Airway epithelial cell (primary cell): ENCODE measurements around the gene SRSF1. TPM values are rescaled to one million over a fixed set of nuclear protein-coding genes. Genes with fewer than 3 reads are reported as not detected.

Experiments used
- total RNA-seq: library from RNA; depleted of rRNA; stranded (reverse); fragments of >200 nt; gene quantifications from 2 replicates; pipeline ENCODE4 v1.2.3, GENCODE V29; 2015

Gene SRSF1, protein sequence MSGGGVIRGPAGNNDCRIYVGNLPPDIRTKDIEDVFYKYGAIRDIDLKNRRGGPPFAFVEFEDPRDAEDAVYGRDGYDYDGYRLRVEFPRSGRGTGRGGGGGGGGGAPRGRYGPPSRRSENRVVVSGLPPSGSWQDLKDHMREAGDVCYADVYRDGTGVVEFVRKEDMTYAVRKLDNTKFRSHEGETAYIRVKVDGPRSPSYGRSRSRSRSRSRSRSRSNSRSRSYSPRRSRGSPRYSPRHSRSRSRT
- total RNA-seq: 168 and 169 TPM in 2 replicates

DNA sequence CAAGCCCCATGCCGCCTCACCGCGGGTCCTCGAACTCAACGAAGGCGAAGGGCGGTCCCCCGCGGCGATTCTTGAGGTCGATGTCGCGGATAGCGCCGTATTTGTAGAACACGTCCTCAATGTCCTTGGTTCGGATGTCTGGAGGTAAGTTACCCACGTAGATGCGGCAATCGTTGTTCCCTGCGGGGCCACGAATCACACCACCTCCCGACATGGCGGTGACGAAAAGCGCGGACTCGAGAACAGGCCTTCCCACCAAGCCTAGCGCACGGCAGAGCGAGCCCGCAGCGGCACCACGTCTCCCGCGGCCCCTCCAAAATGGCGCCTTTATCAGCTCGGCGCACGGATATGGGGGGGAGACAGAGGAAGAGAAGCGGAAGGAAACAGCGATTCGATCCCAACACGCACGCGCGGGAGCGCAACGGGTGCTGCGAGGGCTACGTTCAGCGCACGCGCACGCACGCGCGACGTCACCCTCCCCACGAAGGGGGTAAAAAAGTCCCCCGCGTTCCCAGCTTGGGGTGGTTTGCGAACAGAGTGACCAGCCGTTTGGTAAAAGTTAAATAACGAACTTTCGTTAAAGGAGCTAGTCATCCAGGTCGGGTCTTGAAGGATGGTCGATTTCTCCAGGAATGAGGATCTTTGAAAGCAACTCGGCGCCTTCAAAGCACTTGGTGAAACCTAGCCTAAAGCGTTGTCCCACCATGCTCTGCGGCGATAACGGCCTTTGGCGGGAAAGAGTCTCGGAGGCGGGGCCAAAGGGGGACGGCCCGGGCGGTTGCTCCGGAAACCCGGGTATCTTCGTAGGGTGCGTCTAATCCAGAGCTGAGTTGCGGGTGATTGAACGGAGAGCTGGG is at the start of gene SRSF1:
SRSF1 (minus strand) TSS at position 323 of the 857 bp plus-strand sequence; CDS start at position 214, 109 bp downstream.

DNA sequence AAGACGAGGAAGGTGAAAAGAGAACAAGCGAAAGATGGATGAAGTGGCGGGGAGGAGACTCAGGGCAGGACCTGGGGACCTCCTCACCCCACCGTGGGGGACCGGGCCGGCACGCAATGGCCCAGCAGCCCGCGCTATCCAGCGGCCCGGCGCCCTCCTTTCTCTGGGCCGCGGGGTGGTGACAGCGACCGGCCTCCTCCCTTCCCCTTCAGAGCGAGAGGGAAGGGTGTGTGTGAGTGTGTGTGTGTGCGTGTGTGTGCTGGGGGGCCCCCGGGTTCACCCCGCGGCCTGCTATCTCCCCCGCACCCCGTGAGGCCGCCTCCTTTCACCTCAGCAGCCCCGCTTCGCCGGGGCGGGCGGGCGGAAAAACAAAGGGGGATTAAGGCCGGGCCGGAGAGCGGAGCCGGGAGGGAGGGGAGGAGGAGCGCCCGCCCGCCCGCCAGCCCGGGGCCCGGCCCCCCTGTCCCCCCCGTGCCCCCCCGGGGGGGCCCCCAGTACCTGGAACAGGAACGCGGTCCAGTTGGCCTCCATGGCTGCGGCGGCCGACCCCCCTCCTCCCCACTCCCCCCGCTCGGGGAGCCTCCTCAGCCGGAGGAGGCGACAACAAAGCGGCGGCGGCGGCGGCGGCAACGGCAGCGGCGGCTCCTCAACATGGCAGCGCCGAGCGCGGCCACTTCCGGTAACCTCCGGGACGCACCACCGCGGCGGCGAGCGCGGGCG is 19.3 kb downstream of the SRSF1 start, which contains the start of gene VEZF1:
VEZF1 (minus strand) TSS at position 674 of the 720 bp plus-strand sequence; CDS start at position 531, 143 bp downstream.

DNA sequence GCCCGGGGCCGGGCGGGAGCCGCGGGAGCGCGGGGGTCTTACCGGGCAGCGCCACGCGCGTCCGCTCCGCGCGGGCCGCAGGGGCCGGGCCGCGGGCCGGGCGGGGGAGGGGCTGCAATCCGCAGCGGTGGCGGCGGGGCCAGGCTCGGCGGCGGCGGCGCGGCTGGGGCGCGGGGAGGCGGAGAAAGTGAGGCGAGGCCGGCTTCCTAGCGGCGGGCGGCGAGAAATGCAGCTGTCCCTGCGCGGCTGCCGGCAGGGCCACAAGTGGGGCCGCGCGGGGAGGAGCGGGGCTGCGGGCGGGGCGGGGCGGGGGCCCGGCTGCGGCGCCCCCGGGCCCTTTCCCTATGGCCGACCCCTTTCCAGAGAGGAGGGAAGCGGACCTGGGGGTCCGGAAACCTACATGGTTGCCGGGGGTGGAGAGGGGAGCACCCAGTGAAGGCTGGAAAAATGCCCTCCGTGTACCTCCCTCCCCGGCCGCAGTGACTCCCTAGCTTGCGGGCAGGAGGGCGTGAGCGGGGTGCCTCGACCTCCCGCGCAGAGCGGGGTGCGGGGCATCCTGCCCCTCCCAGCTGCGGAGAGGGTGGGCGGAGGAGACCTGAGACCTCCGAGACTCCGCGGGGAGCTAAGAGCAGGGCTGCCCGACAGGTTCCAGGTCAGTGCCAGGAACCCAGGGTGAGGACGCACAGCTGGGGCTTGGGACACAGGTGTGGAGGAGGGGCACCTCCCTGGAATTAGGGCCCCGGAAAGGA is 51.7 kb downstream of the SRSF1 start, which contains the start of gene CUEDC1:
CUEDC1 (minus strand) TSS at position 230 of the 749 bp plus-strand sequence. CDS start 69,848 bp downstream, outside the sequence.

Other genes starting within 250 kb of the SRSF1 start
- 23.2 and 24.5 TPM in 2 replicates for gene MRPS23, start 157.2 kb downstream of the SRSF1 start, total RNA-seq
- 13.2 and 15.1 TPM in 2 replicates for gene CUEDC1, start 51.8 kb downstream of the SRSF1 start, total RNA-seq
- gene VEZF1, start 19.0 kb downstream of the SRSF1 start, total RNA-seq: 12.9 and 32.0 TPM in 2 replicates
- 11.3 and 18.9 TPM in 2 replicates for gene DYNLL2, start 76.2 kb upstream of the SRSF1 start, total RNA-seq
- gene OR4D1, start 141.1 kb upstream of the SRSF1 start, total RNA-seq: not detected in 2 replicates
- gene OR4D2, start 159.7 kb upstream of the SRSF1 start, total RNA-seq: not detected in 2 replicates
- gene EPX, start 185.5 kb upstream of the SRSF1 start, total RNA-seq: not detected in 2 replicates
- 11.8 TPM in 2 replicates for gene MKS1, start 212.0 kb upstream of the SRSF1 start, total RNA-seq
- not detected in 2 replicates for gene LPO, start 231.3 kb upstream of the SRSF1 start, total RNA-seq